ENCODE measurements around the gene KCNJ14.
A peak's percentile ranks its signal among the peaks of the same experiment; 100 is the strongest.
"Not testable (repeated sequence)": the region's sequence is repeated elsewhere in the genome, so short reads cannot be mapped to it uniquely, and the experiment has no call there.

The KCNJ14 gene

GRCh38 chr19:48487544-48487943 lies 32.2 kb downstream of the KCNJ14 start:
- TF ChIP-seq, protein P1, sequence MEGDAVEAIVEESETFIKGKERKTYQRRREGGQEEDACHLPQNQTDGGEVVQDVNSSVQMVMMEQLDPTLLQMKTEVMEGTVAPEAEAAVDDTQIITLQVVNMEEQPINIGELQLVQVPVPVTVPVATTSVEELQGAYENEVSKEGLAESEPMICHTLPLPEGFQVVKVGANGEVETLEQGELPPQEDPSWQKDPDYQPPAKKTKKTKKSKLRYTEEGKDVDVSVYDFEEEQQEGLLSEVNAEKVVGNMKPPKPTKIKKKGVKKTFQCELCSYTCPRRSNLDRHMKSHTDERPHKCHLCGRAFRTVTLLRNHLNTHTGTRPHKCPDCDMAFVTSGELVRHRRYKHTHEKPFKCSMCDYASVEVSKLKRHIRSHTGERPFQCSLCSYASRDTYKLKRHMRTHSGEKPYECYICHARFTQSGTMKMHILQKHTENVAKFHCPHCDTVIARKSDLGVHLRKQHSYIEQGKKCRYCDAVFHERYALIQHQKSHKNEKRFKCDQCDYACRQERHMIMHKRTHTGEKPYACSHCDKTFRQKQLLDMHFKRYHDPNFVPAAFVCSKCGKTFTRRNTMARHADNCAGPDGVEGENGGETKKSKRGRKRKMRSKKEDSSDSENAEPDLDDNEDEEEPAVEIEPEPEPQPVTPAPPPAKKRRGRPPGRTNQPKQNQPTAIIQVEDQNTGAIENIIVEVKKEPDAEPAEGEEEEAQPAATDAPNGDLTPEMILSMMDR (IDR thresholded peaks at IDR 0.05; ENCODE audit: borderline replicate concordance, control extremely low read depth, extremely low read depth, insufficient read depth, missing control alignments) = no peak
- in situ Hi-C loops (cut with MboI; ENCODE audit: low sequenced_read_pairs, unreplicated experiment) = no loop called here
- no peak for DNase-seq (ENCODE audit: low spot score)

GRCh38 chr19:48487948-48488347 lies 32.6 kb downstream of the KCNJ14 start:
- DNase-seq (ENCODE audit: low spot score) = no peak
- TF ChIP-seq, protein P1 (IDR thresholded peaks at IDR 0.05; ENCODE audit: borderline replicate concordance, control extremely low read depth, extremely low read depth, insufficient read depth, missing control alignments) = no peak
- in situ Hi-C loops (cut with MboI; ENCODE audit: low sequenced_read_pairs, unreplicated experiment) = no loop called here

DNA sequence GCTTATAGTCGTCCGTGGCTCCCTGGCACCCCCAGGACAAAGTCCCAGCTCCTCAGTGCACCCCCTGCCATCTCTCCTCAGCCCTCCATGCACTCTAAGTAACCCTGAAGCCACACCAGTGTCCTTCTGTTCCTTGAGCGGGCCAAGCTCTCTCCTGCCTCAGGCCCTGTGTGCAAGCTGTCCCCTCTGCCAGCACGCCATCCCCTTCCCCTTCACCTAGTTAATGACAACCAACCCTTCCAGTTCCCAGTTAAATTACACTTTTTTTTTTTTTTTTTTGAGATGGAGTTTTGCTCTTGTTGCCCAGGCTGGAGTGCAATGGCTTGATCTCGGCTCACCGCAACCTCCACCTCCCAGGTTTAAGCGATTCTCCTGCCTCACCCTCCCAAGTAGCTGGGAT lies 33.1 kb downstream of the KCNJ14 start:
- in situ Hi-C loops (cut with MboI; ENCODE audit: low sequenced_read_pairs, unreplicated experiment); DNase-seq (ENCODE audit: low spot score): not testable (repeated sequence)

DNA sequence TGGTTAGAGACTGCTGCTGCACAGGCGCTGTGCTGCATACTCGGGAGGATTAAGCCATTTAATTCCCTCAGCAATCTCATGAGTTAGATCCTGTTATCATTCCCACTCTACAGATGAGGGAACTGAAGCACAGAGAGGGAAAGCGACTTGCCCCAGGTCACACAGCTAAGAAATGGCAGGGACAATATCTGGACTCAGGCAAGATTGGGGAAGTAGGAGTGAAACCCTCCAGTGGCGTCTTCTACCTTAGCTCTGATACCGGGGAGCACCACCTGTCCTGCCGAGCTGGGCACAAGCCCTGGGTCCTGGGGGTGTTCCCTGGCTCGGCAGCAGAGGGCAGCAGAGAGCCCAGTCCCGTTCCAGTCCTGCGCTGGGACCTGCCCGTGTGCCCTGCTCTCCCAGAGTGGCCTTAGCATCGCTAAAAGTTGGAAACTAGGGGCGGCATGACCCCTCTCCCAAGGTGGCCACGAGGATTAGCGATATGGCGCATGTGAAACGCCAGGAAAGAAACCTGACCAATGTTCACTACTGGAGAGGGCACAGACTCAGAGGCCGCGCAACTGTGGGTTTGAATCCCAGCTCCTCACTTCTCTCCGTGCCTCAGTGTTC lies 34.3 kb downstream of the KCNJ14 start:
- TF ChIP-seq, protein P1 (IDR thresholded peaks at IDR 0.05; ENCODE audit: borderline replicate concordance, control extremely low read depth, extremely low read depth, insufficient read depth, missing control alignments) = peak; percentile 90
- DNase-seq (ENCODE audit: low spot score) = peak; percentile 88
- in situ Hi-C loops (cut with MboI; ENCODE audit: low sequenced_read_pairs, unreplicated experiment) = no loop called here

- DNase-seq (ENCODE audit: low spot score) = peak; percentile 96
- TF ChIP-seq, protein P1 (IDR thresholded peaks at IDR 0.05; ENCODE audit: borderline replicate concordance, control extremely low read depth, extremely low read depth, insufficient read depth, missing control alignments) = no peak
- in situ Hi-C loops (cut with MboI; ENCODE audit: low sequenced_read_pairs, unreplicated experiment) = no loop called here
Observed at GRCh38 chr19:48490981-48491792, 35.8 kb downstream of the KCNJ14 start.

- in situ Hi-C loops (cut with MboI; ENCODE audit: low sequenced_read_pairs, unreplicated experiment) = no loop called here
Observed at GRCh38 chr19:48491793-48492123, 36.4 kb downstream of the KCNJ14 start.

More at GRCh38 chr19:48491793-48492123, 36.4 kb downstream of the KCNJ14 start:
- DNase-seq (ENCODE audit: low spot score) = no peak
- TF ChIP-seq, protein P1 (IDR thresholded peaks at IDR 0.05; ENCODE audit: borderline replicate concordance, control extremely low read depth, extremely low read depth, insufficient read depth, missing control alignments) = no peak
